Urothelium cell line (cell line): Measurements from ENCODE around the gene LRFN4.
A peak's percentile ranks its signal among the peaks of the same experiment; 100 is the strongest.

Source experiments
- DNase-seq: peaks from one replicate; pipeline ENCODE4 v3.0.0; 2011; ENCODE audit warnings: low spot score, mixed read lengths
- FAIRE-seq: peaks from 2 replicates; lab custom pipeline; 2011; peaks lifted over from hg19 to GRCh38; lab: Jason Lieb, UNC

The LRFN4 gene

GRCh38 chr11:66857234-66857926 lies 516 bp downstream of the LRFN4 start:
- DNase-seq (peak; percentile 48), FAIRE-seq (no peak)

- no peak for DNase-seq
- no peak for FAIRE-seq
Measured at GRCh38 chr11:66857927-66858185, 992 bp downstream of the LRFN4 start.

DNA sequence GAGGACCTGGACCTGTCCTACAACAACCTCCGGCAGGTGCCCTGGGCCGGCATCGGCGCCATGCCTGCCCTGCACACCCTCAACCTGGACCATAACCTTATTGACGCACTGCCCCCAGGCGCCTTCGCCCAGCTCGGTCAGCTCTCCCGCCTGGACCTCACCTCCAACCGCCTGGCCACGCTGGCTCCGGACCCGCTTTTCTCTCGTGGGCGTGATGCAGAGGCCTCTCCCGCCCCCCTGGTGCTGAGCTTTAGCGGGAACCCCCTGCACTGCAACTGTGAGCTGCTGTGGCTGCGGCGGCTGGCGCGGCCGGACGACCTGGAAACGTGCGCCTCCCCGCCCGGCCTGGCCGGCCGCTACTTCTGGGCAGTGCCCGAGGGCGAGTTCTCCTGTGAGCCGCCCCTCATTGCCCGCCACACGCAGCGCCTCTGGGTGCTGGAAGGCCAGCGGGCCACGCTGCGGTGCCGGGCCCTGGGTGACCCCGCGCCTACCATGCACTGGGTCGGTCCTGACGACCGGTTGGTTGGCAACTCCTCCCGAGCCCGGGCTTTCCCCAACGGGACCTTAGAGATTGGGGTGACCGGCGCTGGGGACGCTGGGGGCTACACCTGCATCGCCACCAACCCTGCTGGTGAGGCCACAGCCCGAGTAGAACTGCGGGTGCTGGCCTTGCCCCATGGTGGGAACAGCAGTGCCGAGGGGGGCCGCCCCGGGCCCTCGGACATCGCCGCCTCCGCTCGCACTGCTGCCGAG lies 1.5 kb downstream of the LRFN4 start:
- FAIRE-seq (no peak), DNase-seq (no peak)

GRCh38 chr11:66858939-66859685 lies 2.2 kb downstream of the LRFN4 start:
- DNase-seq = no peak
- FAIRE-seq = no peak

DNA sequence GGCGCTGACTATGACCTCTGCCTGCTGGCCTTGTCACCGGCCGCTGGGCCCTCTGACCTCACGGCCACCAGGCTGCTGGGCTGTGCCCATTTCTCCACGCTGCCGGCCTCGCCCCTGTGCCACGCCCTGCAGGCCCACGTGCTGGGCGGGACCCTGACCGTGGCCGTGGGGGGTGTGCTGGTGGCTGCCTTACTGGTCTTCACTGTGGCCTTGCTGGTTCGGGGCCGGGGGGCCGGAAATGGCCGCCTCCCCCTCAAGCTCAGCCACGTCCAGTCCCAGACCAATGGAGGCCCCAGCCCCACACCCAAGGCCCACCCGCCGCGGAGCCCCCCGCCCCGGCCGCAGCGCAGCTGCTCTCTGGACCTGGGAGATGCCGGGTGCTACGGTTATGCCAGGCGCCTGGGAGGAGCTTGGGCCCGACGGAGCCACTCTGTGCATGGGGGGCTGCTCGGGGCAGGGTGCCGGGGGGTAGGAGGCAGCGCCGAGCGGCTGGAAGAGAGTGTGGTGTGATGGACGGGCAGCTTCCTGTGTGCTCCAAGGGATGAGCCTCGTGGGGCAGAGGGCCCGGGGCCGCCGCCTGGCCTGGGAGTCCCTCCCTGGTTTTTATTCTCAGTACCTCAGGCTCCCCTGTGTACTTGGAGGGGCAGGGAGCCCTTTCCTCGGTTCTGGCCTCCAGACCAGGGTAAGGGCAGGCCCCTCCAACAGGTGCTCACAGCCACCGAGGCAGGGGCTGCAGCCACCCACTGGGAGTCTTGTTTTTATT lies 3.0 kb downstream of the LRFN4 start:
- no peak for DNase-seq
- no peak for FAIRE-seq

DNA sequence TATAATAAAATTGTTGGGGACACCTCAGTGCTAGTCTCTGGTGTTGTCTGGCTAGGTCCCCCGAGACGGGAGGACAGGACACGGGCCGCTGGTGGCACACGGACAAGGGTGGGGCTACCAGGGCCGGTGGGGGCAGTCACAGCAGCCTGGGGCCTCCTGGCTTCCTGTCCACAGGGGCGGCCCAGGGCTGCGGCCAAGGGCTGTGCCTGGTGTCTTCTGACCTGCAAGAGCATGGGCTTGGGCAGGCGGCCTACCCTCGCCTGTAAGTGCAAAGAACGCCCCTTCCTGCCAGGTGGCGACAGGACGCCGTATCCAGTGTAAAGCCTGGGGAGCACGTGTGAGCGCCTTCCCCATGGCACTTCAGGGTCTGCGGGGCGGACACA lies 3.6 kb downstream of the LRFN4 start:
- DNase-seq (no peak), FAIRE-seq (no peak)

DNA sequence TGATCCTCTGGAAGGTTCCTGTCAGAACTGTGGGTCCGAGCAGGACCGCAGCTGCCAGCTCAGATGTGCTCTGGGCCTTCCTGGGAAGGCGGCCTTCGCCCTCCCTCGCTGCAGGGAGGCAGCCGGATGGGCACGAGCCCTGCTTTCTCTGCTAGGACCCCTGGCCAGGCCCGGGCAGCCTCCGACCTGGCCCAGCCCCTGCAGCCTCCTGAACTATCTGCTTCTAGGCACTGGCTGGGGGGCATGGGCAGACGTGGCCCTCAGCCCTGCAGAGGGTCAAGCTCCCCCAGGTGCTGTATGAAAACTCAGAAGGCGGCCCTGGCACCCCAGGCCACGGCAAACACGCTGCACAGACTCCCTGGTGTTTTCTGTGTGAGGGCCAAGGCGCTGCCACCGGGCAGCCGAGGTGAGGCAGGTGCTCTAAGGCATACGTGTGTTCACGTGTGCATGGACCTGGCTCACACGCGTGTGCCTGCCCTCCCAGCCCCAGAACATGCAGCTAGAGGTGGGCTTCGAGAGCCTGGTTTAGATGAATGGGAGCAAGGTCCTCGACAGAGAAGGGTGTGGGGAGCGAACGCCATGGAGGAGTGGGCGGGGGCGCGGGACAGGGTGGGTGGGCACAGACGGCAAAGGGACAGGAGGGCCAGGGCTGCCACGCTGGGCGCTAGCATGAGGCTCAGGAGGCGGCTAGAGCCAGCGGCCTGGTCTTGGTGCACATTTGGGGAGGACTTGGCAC lies 4.3 kb downstream of the LRFN4 start:
- FAIRE-seq (no peak), DNase-seq (no peak)

GRCh38 chr11:66861774-66862558 lies 5.1 kb downstream of the LRFN4 start:
- DNase-seq (no peak), FAIRE-seq (no peak)

DNA sequence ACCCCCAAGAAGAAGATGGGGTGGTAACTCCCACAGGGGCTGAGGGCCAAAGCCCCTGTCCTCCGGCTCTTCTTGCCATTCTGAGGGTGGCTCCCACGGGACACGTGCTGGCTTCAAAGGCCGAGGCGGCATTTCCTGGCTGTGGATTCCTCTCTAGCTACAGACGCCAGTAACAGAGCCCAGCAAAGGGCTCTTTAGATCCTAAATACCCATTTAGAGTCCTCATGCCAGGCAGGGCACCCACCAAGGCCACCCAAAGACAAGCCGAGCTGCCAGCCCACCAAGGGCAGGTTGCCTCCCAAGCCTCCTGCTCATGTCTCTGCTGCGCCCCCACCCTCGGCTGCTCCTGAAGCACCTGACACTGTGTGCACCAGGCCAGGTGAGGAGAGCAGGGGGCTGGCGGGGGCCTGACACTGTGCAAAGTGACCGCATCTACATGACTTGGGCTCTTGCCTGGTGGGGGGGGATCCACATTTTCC lies 5.7 kb downstream of the LRFN4 start:
- no peak for DNase-seq
- no peak for FAIRE-seq

- FAIRE-seq = no peak
- DNase-seq = no peak
Measured at GRCh38 chr11:66863428-66864125, 6.7 kb downstream of the LRFN4 start.

- DNase-seq = no peak
- FAIRE-seq = no peak
Measured at GRCh38 chr11:66864172-66864901, 7.5 kb downstream of the LRFN4 start.

DNA sequence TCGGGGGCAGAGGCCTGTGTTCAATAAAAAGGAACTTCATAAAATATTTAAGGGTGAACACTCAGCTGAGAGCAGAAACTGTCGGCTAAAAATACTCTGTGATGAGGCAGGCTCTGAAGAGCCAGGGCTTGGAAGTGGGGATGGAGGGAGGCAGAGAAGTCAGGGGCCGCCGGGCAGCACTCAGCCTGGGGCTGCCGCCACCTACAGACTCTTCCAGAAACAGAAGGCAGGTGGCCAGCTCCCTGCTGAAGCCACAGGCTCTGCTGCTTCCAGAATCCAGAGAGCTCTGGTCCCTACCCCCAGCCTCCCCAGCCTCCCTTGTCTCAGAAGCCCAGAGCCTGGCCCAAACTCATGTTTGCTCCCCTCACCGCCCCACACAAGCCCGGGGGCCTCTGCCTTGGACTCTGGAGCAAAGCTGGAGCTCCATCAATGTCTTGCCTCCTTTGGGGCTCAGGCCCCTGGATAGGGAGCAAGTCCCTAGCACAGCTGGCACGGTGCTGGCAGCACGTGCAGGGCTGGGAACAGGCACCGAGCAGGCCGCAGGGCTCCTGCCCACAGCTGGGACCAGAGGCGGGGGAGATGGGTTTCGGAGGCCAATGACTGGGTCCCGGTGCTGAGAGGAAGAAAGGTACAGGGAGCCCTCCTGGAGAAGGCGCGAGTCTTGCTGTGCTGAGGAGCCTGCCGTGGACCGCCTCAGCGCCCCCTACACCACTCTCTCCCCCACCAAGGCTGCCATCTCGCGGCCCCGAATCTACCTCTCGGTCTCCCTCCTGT lies 8.2 kb downstream of the LRFN4 start:
- DNase-seq (no peak), FAIRE-seq (no peak)

GRCh38 chr11:66866007-66866406 lies 9.1 kb downstream of the LRFN4 start:
- FAIRE-seq = no peak

GRCh38 chr11:66866511-66866986 lies 9.7 kb downstream of the LRFN4 start:
- DNase-seq = no peak
- no peak for FAIRE-seq

More at GRCh38 chr11:66866007-66866406, 9.1 kb downstream of the LRFN4 start:
- no peak for DNase-seq

- no peak for DNase-seq
- no peak for FAIRE-seq
Measured at GRCh38 chr11:66867425-66868040, 10.7 kb downstream of the LRFN4 start.

- no peak for DNase-seq
- FAIRE-seq = no peak
Measured at GRCh38 chr11:66868082-66868725, 11.3 kb downstream of the LRFN4 start.
